Measurements from ENCODE around the gene TCHP.

Gene TCHP

DNA sequence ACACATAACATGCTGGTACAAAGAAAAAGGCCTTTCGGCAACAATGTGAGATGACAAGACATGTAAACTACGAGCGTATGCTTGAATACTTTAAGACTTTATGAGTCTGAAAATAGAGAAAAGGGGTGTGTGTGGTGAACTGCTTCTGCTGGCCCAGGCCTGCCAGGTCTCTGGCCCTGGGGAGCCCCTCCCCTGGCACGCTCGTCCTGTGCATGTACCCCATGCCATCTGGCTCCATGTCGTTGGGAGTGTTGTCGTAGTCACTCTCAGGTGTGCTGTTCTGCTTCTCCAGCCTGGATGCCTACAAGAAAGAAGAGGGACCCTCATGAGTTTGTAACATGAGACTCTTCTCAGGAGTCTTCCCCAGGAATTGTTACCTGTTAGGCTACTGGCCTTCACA, 38.9 kb downstream of the TCHP start:
- TF ChIP-seq CTCF (IDR thresholded peaks at IDR 0.05) = no peak
- no peak overlapping the region for H3K27ac ChIP-seq
- DNase-seq (ENCODE audit: low spot score) = no peak
- H3K4me3 ChIP-seq = no peak overlapping the region

GRCh38 chr12:109939504-109939903, 39.4 kb downstream of the TCHP start:
- DNase-seq (ENCODE audit: low spot score) = no peak
- Histone ChIP-seq H3K4me3 (no peak overlapping the region), H3K27ac (no peak overlapping the region)

DNA sequence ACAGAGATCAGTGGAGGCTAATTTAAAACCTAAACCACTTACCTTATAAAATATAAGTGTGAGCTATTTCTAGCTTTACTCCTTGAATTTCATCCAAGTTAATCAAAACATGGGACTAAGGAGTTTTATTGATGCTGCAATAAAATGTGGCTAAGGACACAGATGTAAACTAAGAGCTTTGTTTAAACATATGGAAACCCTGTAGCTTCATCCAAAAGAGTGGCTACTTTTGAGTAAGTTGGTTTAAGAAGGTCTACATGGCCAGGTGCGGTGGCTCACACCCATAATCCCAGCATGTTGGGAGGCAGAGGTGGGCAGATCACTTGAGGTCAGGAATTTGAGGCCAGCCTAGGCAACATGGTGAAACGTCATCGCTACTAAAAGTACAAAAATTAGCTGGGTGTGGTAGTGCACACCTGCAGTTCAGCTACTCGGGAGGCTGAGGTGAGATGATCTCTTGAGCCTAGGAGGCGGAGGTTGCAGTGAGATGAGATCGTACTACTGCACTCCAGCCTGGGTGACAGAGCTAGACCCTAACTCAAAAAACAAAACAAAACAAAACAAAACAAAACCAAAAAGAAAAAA, 40.4 kb downstream of the TCHP start:
- Histone ChIP-seq H3K4me3 (no peak overlapping the region), H3K27ac (no peak overlapping the region)
- no peak for TF ChIP-seq CTCF (IDR thresholded peaks at IDR 0.05)
- no peak for DNase-seq (ENCODE audit: low spot score)

More at GRCh38 chr12:109939504-109939903, 39.4 kb downstream of the TCHP start:
- no peak for TF ChIP-seq CTCF (IDR thresholded peaks at IDR 0.05)

- no peak overlapping the region for H3K4me3 ChIP-seq
- DNase-seq (ENCODE audit: low spot score) = no peak
- no peak overlapping the region for H3K27ac ChIP-seq
- TF ChIP-seq CTCF (IDR thresholded peaks at IDR 0.05) = no peak
Observed at GRCh38 chr12:109943811-109944210, 43.7 kb downstream of the TCHP start.

GRCh38 chr12:109944561-109945359, 44.7 kb downstream of the TCHP start:
- Histone ChIP-seq H3K27ac (peak overlapping the region in 1 of 2 donors; percentile 3), H3K4me3 (no peak overlapping the region)
- no peak for DNase-seq (ENCODE audit: low spot score)
- no peak for TF ChIP-seq CTCF (IDR thresholded peaks at IDR 0.05)

DNA sequence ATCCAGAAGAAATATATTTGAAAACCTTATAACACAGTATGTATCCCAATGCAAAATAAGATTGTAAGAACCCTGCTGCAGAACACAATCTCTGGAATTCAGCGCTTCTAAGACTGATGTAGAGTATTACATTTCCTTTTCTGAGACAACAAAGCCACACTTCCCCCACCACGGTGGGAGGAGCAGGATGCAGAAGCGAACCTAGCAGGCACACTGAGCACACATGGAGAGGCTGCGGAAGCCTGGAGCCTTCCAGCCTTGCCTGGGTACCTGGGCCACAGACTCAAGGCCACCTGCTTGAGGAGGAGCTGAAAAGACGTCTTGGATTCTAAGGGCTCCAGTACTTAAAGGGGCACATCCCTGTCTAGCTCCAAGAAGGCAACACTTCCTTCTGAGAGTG, 46.4 kb downstream of the TCHP start:
- H3K27ac ChIP-seq = peak overlapping the region; percentile 22 to 47
- DNase-seq (ENCODE audit: low spot score) = no peak
- H3K4me3 ChIP-seq = no peak overlapping the region
- TF ChIP-seq CTCF (IDR thresholded peaks at IDR 0.05) = no peak

- Histone ChIP-seq H3K27ac (peak overlapping the region; percentile 22 to 47), H3K4me3 (no peak overlapping the region)
- no peak for TF ChIP-seq CTCF (IDR thresholded peaks at IDR 0.05)
- no peak for DNase-seq (ENCODE audit: low spot score)
Observed at GRCh38 chr12:109946913-109947312, 46.8 kb downstream of the TCHP start.
